HS-27A (cell line): ENCODE data around the gene ESYT3.
A peak's percentile ranks its signal among the peaks of the same experiment; 100 is the strongest.
"Not testable (repeated sequence)": the region's sequence is repeated elsewhere in the genome, so short reads cannot be mapped to it uniquely, and the experiment has no call there.

Source experiments
- DNase-seq: peaks from one replicate; pipeline ENCODE4 v3.0.0-alpha.2; 2012; ENCODE audit warnings: low read depth, missing footprints

ESYT3 gene

GRCh38 chr3:138408751-138409570 is 25.5 kb upstream of the ESYT3 start:
- no peak for DNase-seq

DNA sequence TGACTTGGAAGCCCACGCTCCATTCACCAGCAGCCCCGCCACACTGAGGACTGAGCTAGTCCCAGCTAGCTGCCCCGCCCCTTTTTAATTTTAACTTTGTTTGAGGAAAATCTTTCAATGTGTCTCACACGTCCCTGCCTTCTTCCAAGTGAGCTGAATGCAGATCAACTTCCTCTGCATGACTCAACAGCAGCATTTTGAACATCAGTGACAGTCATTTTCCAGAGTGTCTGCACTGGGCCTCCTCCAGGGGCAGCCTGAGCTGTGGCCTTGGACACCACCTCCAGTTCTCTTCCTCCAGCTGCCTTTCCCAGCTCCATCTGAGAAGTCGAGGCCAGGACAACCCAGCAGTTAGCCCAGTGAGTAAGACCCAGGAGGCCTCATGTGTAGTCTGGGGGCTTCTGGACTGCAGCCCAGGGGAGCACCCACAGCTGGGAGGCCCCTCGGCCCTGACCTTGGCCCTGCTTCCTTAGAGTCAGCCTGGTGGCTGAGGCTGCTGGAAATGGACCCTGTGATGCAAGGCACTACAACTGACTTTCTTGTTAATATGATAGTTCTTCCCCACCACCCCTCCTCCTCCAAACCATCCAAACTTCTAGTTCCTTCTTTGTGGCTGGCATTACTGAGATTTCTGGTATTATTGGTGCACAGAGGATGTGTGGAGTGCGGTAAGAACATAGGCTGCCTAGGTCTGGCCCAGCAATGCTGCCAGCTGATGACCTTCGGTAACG is 21.4 kb upstream of the ESYT3 start:
- DNase-seq: no peak

- DNase-seq: not testable (repeated sequence)
Measured at GRCh38 chr3:138416236-138416635, 18.2 kb upstream of the ESYT3 start.

- peak; percentile 51 for DNase-seq
Measured at GRCh38 chr3:138417559-138417982, 16.8 kb upstream of the ESYT3 start.

GRCh38 chr3:138418601-138419206 is 15.7 kb upstream of the ESYT3 start:
- no peak for DNase-seq

GRCh38 chr3:138423316-138423715 is 11.1 kb upstream of the ESYT3 start:
- DNase-seq: no peak

DNA sequence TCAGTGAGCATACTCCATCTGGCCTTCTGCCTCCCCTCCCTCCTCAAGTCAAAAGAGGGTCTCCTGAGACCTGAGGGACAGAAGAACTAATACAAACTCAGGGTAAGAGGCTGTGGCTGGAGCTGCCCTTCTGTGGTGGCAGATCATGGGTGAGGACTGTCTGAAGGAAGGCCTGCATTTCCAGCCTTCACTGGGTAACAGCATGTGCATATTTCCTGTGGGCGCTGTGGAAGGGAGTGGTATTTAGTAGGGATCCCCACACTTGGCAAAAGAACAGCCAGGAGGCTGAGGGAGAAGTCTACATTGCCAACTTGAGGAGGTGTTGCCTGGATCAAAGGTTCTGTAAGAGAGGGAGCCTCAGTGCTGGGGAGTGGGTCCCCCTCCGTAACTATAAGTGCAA is 10.1 kb upstream of the ESYT3 start:
- no peak for DNase-seq

DNA sequence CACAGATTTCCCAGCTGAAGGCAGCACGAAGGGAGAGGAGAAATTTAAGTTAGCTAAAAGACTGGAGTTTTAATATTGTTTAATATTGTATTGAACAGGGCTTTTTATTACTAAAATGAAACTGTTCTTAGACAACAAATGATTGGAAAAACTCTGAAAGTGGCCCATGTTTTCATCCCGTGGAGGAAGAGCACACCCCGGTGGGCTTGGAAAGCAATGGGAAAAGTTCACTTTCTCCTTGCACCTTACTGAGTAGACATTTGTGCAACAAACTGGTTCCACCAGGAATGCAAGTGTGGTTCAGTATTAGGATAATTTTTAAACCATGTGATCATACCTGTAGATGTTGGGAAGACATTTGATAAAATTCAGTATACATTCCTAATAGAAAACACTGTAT is 8.2 kb upstream of the ESYT3 start:
- DNase-seq: no peak

- not testable (repeated sequence) for DNase-seq
Measured at GRCh38 chr3:138426754-138427153, 7.7 kb upstream of the ESYT3 start.

GRCh38 chr3:138429665-138430064 is 4.8 kb upstream of the ESYT3 start:
- no peak for DNase-seq

DNA sequence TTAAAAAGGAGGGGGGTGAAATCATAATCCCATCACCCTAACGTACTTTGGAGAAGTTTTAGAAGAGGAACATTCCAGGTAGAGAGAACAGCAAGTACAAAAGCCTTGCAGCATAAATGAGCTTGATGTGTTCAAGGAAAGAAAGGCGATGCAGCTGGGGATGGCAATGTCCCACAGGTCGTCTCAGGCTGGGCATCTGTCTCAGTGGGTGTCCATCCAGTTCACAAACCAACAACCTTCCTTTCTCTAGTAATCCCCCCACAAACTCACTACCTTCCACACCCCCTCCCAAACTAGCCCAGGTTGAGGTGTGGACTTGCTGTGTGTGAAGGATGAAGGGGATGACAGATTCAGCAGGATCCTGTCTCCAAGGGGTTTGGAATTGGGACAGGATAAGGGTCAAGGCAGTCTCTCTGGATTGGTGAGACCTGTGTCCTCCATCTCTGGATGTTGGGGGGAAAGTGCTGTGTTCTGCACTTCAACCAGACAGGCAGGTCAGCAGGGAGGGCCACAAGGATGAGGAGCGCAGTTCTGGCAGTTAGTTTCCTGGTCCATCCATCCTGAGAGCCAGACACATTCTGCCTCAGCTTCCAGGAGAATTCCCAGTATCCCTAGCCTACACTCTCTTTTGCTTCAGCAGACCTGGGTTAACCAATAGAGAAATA is 1.7 kb upstream of the ESYT3 start:
- DNase-seq: no peak

DNA sequence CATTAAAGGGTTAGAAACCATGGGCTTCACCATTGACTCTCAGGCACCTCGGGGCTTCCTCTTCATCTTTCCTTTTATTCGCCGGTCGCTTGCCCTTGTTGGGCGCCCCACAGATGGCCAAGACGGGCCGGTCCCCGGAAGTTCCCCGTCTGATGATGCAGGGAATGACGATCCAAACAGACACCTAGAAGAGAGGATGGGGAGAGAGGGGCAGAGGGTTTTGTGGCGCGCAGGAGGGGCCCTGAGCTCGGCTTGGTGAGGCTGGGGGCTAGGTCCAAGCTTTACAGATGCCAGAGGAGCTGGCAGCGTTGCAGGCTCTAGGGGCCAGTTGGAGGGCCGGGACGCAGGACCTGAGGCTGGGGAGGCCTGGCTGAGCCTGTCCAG is 532 bp upstream of the ESYT3 start:
- no peak for DNase-seq

DNA sequence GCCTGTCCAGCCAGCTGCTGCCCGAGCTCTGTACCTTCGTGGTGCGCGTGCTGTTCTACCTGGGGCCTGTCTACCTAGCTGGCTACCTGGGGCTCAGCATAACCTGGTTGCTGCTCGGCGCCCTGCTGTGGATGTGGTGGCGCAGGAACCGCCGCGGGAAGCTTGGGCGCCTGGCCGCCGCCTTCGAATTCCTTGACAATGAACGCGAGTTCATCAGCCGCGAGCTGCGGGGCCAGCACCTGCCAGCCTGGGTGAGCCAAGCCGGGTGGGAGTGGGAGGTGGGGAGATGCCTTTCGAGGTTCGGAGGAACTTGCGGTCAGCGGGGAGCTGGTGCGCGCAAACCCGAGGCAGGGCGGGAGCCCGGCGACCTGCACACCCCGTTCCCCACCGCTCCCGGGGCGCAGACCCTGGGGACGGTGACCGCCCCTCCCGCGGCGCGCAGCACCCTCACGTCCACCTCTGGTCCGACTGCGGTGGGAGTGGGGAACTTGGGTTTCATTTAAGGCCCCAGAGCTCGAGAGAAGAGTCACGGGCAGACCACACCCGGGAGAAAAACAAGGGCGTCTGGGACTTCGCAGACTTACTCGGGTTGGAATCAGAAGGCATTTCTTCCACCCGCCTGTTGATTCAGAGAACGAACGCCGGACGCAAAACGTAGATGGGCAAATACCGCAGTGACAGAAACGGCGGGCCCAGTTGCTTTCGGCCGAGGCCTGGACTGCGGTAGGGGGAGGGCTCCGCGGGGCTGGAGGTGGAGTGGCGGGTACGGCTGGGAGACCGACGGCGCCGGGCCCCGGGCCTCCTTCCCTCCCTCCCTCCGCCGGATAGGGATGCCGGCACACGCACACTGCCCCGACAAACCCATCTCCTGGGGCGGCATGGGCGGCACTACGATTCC is 708 bp downstream of the ESYT3 start:
- DNase-seq: no peak

DNA sequence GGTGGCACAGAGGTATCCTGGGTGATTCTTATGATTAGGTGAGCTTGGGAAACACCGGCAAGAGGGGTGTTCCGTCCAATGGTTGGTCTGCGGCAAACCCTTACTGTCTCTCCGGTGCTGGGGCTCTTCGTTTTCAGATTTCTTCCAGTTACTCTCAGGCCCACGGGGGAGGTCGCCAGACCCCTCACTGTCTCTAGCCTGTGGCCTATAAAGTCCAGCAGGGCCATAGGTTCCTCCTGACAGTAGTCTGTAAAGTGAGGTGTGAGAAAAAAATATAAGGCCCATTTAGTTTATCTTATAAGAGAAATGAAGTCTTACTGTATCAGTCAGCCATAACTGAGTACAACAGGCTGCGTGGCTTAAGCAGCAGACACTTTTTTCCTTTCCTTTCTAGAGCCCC is 1.4 kb downstream of the ESYT3 start:
- no peak for DNase-seq

DNA sequence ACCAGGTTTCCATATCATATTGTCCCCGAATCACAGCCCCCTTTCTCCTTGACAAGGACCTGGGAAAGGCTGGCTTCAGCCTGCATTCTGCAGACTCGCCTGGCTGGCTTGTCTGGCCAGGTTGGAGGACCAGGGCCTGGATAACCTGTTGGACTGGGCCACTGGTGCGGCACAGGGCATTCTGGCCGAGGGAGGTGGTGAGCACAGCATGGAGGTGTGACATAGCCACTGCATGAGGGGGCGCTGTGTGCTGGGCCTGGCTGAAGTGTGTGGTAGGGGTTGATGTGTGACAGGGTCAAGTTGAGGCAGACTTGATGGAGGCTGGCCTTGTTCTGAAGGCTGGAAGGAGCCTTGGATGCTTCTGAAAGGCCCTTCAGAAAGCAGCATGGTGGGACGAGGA is 2.9 kb downstream of the ESYT3 start:
- no peak for DNase-seq

- no peak for DNase-seq
Measured at GRCh38 chr3:138438896-138439295, 4.5 kb downstream of the ESYT3 start.

- no peak for DNase-seq
Measured at GRCh38 chr3:138439646-138440045, 5.2 kb downstream of the ESYT3 start.

GRCh38 chr3:138440121-138440521 is 5.7 kb downstream of the ESYT3 start:
- DNase-seq: no peak

GRCh38 chr3:138440596-138440995 is 6.2 kb downstream of the ESYT3 start:
- no peak for DNase-seq

DNA sequence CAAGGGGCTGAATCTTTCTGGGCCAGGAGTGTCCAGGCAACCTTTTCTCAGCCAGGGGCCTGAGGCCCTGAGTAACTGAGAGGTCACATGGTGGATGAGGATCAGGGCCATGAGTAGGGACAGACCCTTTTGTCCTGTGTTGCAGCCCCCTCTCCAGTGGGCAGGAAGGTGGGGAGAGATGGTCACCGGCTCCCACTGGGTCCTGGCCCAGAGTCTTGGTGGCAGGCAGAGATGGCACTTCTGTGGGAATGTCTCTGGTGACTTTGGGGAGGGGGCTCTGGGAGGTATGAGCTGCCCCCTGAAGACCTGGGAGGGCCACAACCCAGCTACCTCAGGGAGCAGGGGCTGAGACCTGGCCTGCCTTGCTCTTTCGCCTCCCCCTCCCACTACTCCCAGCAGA is 6.8 kb downstream of the ESYT3 start:
- DNase-seq: no peak

GRCh38 chr3:138441742-138442141 is 7.3 kb downstream of the ESYT3 start:
- DNase-seq: no peak

DNA sequence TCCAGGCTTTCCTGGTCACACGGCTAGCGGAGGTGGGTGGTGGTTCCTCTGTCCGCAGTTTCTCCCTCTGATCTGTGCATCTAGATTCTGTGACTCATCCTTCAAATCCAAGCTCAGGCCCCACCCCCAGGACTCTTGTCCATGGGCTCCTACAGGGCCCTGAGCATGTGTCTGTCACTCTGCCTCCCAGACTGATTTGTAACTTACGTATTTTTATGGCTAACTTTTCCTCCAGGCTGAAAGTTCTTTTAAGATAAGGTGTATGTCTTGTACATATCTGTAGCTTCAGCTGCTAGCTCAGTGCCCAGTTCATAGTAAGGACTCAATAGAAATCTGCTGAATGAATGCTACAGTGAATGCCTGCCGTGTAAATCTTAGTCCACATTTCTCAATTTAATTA is 8.0 kb downstream of the ESYT3 start:
- peak; percentile 33 for DNase-seq
